ENCODE results near the gene SFXN3.

The SFXN3 gene

GRCh38 chr10:101027106-101027720, 3.8 kb upstream of the SFXN3 start:
- no peak overlapping the region for H3K27ac ChIP-seq
- H3K9me3 ChIP-seq, result no peaks in the 10 kb centered on the region
- intact Hi-C loops (cut with DNase I; ENCODE audit: low total_unique reads), result no loop called here
- H3K4me3 ChIP-seq, result no peak overlapping the region
- H3K27me3 ChIP-seq, result peaks cover 0 to 9% of the 10 kb centered on the region in 2 donors
- DNase-seq, result no peak
- TF ChIP-seq CTCF (IDR thresholded peaks at IDR 0.05), result no peak
- H3K36me3 ChIP-seq, result no peaks in the 10 kb centered on the region
- peaks cover 0 to 11% (median 7%) of the 10 kb centered on the region in 4 donors for H3K4me1 ChIP-seq

GRCh38 chr10:101028446-101029337, 2.3 kb upstream of the SFXN3 start:
- H3K9me3 ChIP-seq, result no peaks in the 10 kb centered on the region
- H3K27me3 ChIP-seq, result peaks cover 0 to 8% of the 10 kb centered on the region in 2 donors
- H3K36me3 ChIP-seq, result no peaks in the 10 kb centered on the region
- peaks cover 0 to 22% (median 16%) of the 10 kb centered on the region in 4 donors for H3K4me1 ChIP-seq
- H3K4me3 ChIP-seq, result no peak overlapping the region
- no peak for TF ChIP-seq CTCF (IDR thresholded peaks at IDR 0.05)
- H3K27ac ChIP-seq, result no peak overlapping the region
- intact Hi-C loops (cut with DNase I; ENCODE audit: low total_unique reads), result no loop called here
- no peak for DNase-seq

- Histone ChIP-seq H3K27ac (no peak overlapping the region), H3K9me3 (no peaks in the 10 kb centered on the region), H3K4me3 (no peak overlapping the region), H3K27me3 (peaks cover 0 to 8% of the 10 kb centered on the region in 2 donors), H3K4me1 (peaks cover 0 to 30% (median 22%) of the 10 kb centered on the region in 4 donors), H3K36me3 (peaks cover 0 to 4% (median 4%) of the 10 kb centered on the region in 3 donors)
- intact Hi-C loops (cut with DNase I; ENCODE audit: low total_unique reads), result loop anchor here (5.0 kb wide), 2 partner anchors 38 to 42 kb away; partner anchors contain the start of genes MRPL43 and TWNK
- DNase-seq, result no peak
- TF ChIP-seq CTCF (IDR thresholded peaks at IDR 0.05), result no peak
Observed at GRCh38 chr10:101029520-101030295, 1.3 kb upstream of the SFXN3 start.

- TF ChIP-seq CTCF (IDR thresholded peaks at IDR 0.05), result no peak
- H3K4me3 ChIP-seq, result peak overlapping the region; percentile 69 to 88
- H3K27me3 ChIP-seq, result peaks cover 0 to 8% of the 10 kb centered on the region in 2 donors
- H3K27ac ChIP-seq, result peak overlapping the region; percentile 99
- H3K36me3 ChIP-seq, result peaks cover 9 to 13% (median 13%) of the 10 kb centered on the region in 3 donors
- no peaks in the 10 kb centered on the region for H3K9me3 ChIP-seq
- H3K4me1 ChIP-seq, result peaks cover 0 to 36% (median 22%) of the 10 kb centered on the region in 4 donors
- intact Hi-C loops (cut with DNase I; ENCODE audit: low total_unique reads), result loop anchor here (5.0 kb wide), 2 partner anchors 37 to 43 kb away; partner anchors contain the start of genes MRPL43 and TWNK
- no peak for DNase-seq
Observed at GRCh38 chr10:101030496-101031127, 422 bp upstream of the SFXN3 start.

All from tibial artery (tissue), 4 donors.